ENCODE results near the gene ST8SIA3. TPM values are rescaled to one million over a fixed set of nuclear protein-coding genes. Genes with fewer than 3 reads are reported as not detected.

The ST8SIA3 gene
- total RNA-seq, 4 donors from 2014 or later, result 0.07 TPM; not detected in 3

- no peak overlapping the region for H3K27ac ChIP-seq
- DNase-seq, result no peak
- no peaks in the 10 kb centered on the region for H3K36me3 ChIP-seq
- TF ChIP-seq CTCF (IDR thresholded peaks at IDR 0.05), result no peak
- TF ChIP-seq POLR2A (IDR thresholded peaks at IDR 0.05), result no peak
- H3K4me3 ChIP-seq, result no peak overlapping the region
- intact Hi-C loops (cut with DNase I; ENCODE audit: low total_unique reads), result no loop called here
- H3K4me1 ChIP-seq, result no peaks in the 10 kb centered on the region
- no peaks in the 10 kb centered on the region for H3K27me3 ChIP-seq
- no peaks in the 10 kb centered on the region for H3K9me3 ChIP-seq
These were observed 57.3 kb downstream of the ST8SIA3 start for GRCh38 chr18:57409650-57410049.

- no peak for DNase-seq
- Histone ChIP-seq H3K4me1 (no peaks in the 10 kb centered on the region), H3K27ac (no peak overlapping the region), H3K4me3 (no peak overlapping the region), H3K27me3 (no peaks in the 10 kb centered on the region), H3K36me3 (no peaks in the 10 kb centered on the region), H3K9me3 (no peaks in the 10 kb centered on the region)
- TF ChIP-seq POLR2A (IDR thresholded peaks at IDR 0.05), result no peak
- TF ChIP-seq CTCF (IDR thresholded peaks at IDR 0.05), result no peak
- intact Hi-C loops (cut with DNase I; ENCODE audit: low total_unique reads), result no loop called here
These were observed 58.4 kb downstream of the ST8SIA3 start for GRCh38 chr18:57410749-57411148.

DNA sequence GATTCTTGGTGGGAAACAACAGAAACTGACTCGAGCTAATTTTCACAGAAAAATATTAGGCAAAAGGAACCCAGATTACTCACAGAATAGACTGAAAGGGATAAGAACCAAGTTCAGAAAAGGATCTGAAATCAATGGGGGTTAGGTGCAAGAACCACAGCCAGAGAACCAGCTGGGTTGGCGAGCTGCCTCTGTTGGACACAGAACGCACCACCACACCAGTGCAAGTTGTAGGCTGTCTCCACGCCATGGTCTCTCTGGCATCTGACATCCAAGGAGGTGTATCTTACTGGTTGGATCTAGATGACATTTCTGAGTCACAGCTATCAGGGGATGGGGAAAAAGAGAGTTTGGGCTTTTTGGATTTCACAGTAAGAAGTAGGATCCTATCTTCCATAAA, 64.2 kb downstream of the ST8SIA3 start:
- TF ChIP-seq CTCF (IDR thresholded peaks at IDR 0.05) (no peak), POLR2A (IDR thresholded peaks at IDR 0.05) (no peak)
- intact Hi-C loops (cut with DNase I; ENCODE audit: low total_unique reads), result no loop called here
- no peak for DNase-seq
- Histone ChIP-seq H3K9me3 (no peaks in the 10 kb centered on the region), H3K27ac (no peak overlapping the region), H3K36me3 (no peaks in the 10 kb centered on the region), H3K27me3 (no peaks in the 10 kb centered on the region), H3K4me1 (no peaks in the 10 kb centered on the region), H3K4me3 (no peak overlapping the region)

Other genes with a start within 250 kb of the ST8SIA3 start
- gene BOD1L2, start 205.5 kb upstream of the ST8SIA3 start, total RNA-seq, result not detected
- gene ONECUT2, start 82.8 kb downstream of the ST8SIA3 start, total RNA-seq, result under 1 TPM in 1 of 4 donors, not detected in 3; 0.07 TPM
- gene FECH, start 234.1 kb downstream of the ST8SIA3 start, total RNA-seq, result 100 to 1,000 TPM in 1 of 4 donors, 10 to 100 TPM in 3; 20.3 to 137 (median 30.7) TPM